Liver (tissue), 3 donors: ENCODE data around the gene DHRS7.

ENCODE experiments used
- FOXA1 ChIP-seq: IDR thresholded peaks from 2 replicates; pipeline ENCODE4 v1.6.1; 2016; ENCODE audit warnings: antibody characterized with exemption
- RAD21 ChIP-seq, 2 donors: IDR thresholded peaks; 2 replicates each; pipeline ENCODE4 v1.6.1; 2016; ENCODE audit warnings: antibody characterized with exemption in 2 of 2, mild to moderate bottlenecking in 2 of 2
- SP1 ChIP-seq: IDR thresholded peaks from 2 replicates; pipeline ENCODE4 v1.6.1; 2018; ENCODE audit warnings: antibody characterized with exemption, mild to moderate bottlenecking
- TAF1 ChIP-seq: conservative IDR thresholded peaks from 2 replicates; pipeline ENCODE4 v1.6.1; 2016; ENCODE audit warnings: antibody characterized with exemption, mild to moderate bottlenecking
- TF ChIP-seq, protein P1 (sequence below): fragments of 150-350 bp; IDR thresholded peaks from 2 replicates; pipeline ENCODE4 v1.5.1; 2017; ENCODE audit warnings: improper control_type of control experiment, low read depth, low read length; ENCODE audit not compliant: missing input control
- donor health status: healthy.
- donor health status: healthy.

DNA sequence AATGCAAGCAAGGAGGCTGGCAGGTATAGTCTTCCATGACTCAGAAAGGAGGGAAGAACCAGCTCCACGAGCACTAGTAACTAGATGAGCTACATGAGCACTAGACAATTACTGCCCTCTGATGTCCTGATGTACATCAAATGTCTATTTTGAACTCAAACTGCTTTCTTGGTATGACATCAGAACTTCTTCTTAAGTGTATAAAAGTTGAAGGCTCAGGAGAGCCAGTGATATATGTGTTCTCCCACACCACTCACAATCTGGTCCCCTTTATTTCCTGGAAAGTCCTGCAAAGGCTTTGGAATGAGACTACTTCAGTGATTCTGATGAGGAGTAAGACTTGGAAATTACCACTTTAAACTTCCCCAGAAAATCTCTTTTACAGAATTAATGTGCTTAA lies 18.5 kb upstream of the DHRS7 start:
- TF ChIP-seq, protein P1, sequence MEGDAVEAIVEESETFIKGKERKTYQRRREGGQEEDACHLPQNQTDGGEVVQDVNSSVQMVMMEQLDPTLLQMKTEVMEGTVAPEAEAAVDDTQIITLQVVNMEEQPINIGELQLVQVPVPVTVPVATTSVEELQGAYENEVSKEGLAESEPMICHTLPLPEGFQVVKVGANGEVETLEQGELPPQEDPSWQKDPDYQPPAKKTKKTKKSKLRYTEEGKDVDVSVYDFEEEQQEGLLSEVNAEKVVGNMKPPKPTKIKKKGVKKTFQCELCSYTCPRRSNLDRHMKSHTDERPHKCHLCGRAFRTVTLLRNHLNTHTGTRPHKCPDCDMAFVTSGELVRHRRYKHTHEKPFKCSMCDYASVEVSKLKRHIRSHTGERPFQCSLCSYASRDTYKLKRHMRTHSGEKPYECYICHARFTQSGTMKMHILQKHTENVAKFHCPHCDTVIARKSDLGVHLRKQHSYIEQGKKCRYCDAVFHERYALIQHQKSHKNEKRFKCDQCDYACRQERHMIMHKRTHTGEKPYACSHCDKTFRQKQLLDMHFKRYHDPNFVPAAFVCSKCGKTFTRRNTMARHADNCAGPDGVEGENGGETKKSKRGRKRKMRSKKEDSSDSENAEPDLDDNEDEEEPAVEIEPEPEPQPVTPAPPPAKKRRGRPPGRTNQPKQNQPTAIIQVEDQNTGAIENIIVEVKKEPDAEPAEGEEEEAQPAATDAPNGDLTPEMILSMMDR = no peak
- TF ChIP-seq TAF1 (no peak), RAD21 (IDR thresholded peaks at IDR 0.05) (no peak), SP1 (no peak), FOXA1 (no peak)
